ENCODE measurements around the gene RAB38. TPM values are rescaled to one million over a fixed set of nuclear protein-coding genes. Genes with fewer than 3 reads are reported as not detected.

RAB38 gene
- total and polyA plus RNA-seq, 7 donors, result 0.20 to 0.63 (median 0.24) TPM; not detected in 1

- intact Hi-C loops (cut with DNase I), result no loop called here
- no peak for TF ChIP-seq CTCF (IDR thresholded peaks at IDR 0.05)
- Histone ChIP-seq H3K4me1 (no peaks in the 10 kb centered on the region), H3K27me3 (ENCODE audit: insufficient read depth in 3 of 3, low read length in 2 of 3) (no peaks in the 10 kb centered on the region), H3K27ac (no peak overlapping the region), H3K4me3 (no peak overlapping the region), H3K9me3 (peaks cover 11% of the 10 kb centered on the region), H3K36me3 (ENCODE audit: insufficient read depth in 1 of 2, low read depth in 1 of 2) (no peaks in the 10 kb centered on the region)
- no peak for ATAC-seq
- no peak for DNase-seq
- 59 to 72% (median 67%) methylated on average over 3 of the region's 3 CpGs for WGBS, 3 donors
Observed at GRCh38 chr11:88131764-88132470, 43.3 kb downstream of the RAB38 start.

- WGBS, 3 donors, result 74 to 78% (median 76%) methylated on average over 4 of the region's 4 CpGs
- ATAC-seq (no peak), DNase-seq (no peak)
- no peak for TF ChIP-seq CTCF (IDR thresholded peaks at IDR 0.05)
- Histone ChIP-seq H3K4me3 (no peak overlapping the region), H3K9me3 (no peaks in the 10 kb centered on the region), H3K36me3 (ENCODE audit: insufficient read depth in 1 of 2, low read depth in 1 of 2) (no peaks in the 10 kb centered on the region), H3K27ac (no peak overlapping the region), H3K27me3 (ENCODE audit: insufficient read depth in 3 of 3, low read length in 2 of 3) (no peaks in the 10 kb centered on the region), H3K4me1 (no peaks in the 10 kb centered on the region)
- intact Hi-C loops (cut with DNase I), result no loop called here
Observed at GRCh38 chr11:88122956-88123355, 52.3 kb downstream of the RAB38 start.

GRCh38 chr11:88119561-88119960, 55.7 kb downstream of the RAB38 start:
- no peaks in the 10 kb centered on the region for H3K9me3 ChIP-seq
- 23 to 45% (median 31%) methylated on average over 2 of the region's 2 CpGs for WGBS, 3 donors
- no peak overlapping the region for H3K27ac ChIP-seq
- H3K4me1 ChIP-seq, result no peaks in the 10 kb centered on the region
- no peak overlapping the region for H3K4me3 ChIP-seq
- no peak for DNase-seq
- ATAC-seq, result no peak
- no peak for TF ChIP-seq CTCF (IDR thresholded peaks at IDR 0.05)
- no peaks in the 10 kb centered on the region for H3K27me3 ChIP-seq (ENCODE audit: insufficient read depth in 3 of 3, low read length in 2 of 3)
- no peaks in the 10 kb centered on the region for H3K36me3 ChIP-seq (ENCODE audit: insufficient read depth in 1 of 2, low read depth in 1 of 2)
- intact Hi-C loops (cut with DNase I), result loop anchor here (10.0 kb wide), 2 partner anchors 55 to 425 kb away; partner anchors contain the start of gene RAB38 (in 1 of the 2)

- DNase-seq (no peak), ATAC-seq (no peak)
- H3K27me3 ChIP-seq (ENCODE audit: insufficient read depth in 3 of 3, low read length in 2 of 3), result no peaks in the 10 kb centered on the region
- H3K36me3 ChIP-seq (ENCODE audit: insufficient read depth in 1 of 2, low read depth in 1 of 2), result no peaks in the 10 kb centered on the region
- intact Hi-C loops (cut with DNase I), result loop anchor here (10.0 kb wide), 2 partner anchors 57 to 427 kb away; partner anchors contain the start of gene RAB38 (in 1 of the 2)
- H3K4me3 ChIP-seq, result no peak overlapping the region
- no peak overlapping the region for H3K27ac ChIP-seq
- no peaks in the 10 kb centered on the region for H3K9me3 ChIP-seq
- no peaks in the 10 kb centered on the region for H3K4me1 ChIP-seq
- WGBS, 3 donors, result 96 to 100% (median 96%) methylated on average over 1 of the region's 1 CpG
- TF ChIP-seq CTCF (IDR thresholded peaks at IDR 0.05), result no peak
Observed at GRCh38 chr11:88117281-88117858, 57.9 kb downstream of the RAB38 start.
